CD4-positive, alpha-beta T cell treated with Interferon alpha-2 for 1 hour (primary cell): ENCODE measurements around the gene GTPBP6.
"Not testable (repeated sequence)": the region's sequence is repeated elsewhere in the genome, so short reads cannot be mapped to it uniquely, and the experiment has no call there.

Experiments used
- DNase-seq, 2 donors: peaks; one replicate each; pipeline ENCODE4 v3.0.0-alpha.2; 2020 to 2022

The GTPBP6 gene

GRCh38 chrX:351324-351641, 32.7 kb upstream of the GTPBP6 start:
- DNase-seq: not testable (repeated sequence)

DNA sequence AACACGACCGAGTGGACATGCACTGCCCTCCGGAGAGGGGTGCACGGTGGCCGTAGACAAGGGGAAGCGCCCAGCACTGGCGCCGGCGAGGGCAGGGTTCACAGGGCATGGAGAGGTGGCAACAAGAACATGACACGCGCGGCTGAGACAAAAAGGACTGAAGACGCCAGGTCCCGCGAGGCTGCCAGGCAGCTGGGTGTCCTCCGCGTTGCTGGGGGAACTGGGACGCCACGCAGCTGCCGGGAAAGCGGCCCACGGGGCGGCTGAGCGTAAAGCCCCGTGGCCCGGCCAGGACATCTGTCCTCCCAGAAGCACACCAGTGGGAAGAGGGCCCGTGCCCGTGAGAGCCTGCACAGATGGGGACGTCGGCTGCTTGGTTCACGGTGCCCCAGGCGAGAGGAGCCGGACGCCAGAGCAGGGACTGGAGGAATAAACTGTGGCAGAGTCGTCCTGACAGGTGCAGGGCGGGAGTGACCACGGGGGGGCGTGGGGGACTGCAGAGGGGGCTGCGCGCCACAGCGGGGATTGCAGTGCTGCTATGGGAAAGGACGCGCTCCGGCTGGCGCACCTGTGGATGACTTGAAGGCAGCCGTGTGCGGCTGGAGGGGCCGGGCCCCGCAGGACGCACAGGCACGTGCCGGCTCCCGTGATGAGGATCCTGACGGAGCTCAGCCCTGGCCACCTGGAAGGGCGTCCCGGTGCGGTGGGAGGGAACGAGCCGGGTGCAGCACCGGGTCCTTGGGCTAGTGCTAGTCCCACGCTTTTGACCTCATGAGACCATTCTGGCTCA, 32.1 kb upstream of the GTPBP6 start:
- DNase-seq: no peak

- no peak for DNase-seq
These were observed 31.5 kb upstream of the GTPBP6 start for GRCh38 chrX:350148-350533.

GRCh38 chrX:349702-350101, 31.1 kb upstream of the GTPBP6 start:
- DNase-seq: no peak

GRCh38 chrX:349196-349595, 30.6 kb upstream of the GTPBP6 start:
- no peak for DNase-seq

- DNase-seq: no peak
These were observed 30.0 kb upstream of the GTPBP6 start for GRCh38 chrX:348461-349117.

DNA sequence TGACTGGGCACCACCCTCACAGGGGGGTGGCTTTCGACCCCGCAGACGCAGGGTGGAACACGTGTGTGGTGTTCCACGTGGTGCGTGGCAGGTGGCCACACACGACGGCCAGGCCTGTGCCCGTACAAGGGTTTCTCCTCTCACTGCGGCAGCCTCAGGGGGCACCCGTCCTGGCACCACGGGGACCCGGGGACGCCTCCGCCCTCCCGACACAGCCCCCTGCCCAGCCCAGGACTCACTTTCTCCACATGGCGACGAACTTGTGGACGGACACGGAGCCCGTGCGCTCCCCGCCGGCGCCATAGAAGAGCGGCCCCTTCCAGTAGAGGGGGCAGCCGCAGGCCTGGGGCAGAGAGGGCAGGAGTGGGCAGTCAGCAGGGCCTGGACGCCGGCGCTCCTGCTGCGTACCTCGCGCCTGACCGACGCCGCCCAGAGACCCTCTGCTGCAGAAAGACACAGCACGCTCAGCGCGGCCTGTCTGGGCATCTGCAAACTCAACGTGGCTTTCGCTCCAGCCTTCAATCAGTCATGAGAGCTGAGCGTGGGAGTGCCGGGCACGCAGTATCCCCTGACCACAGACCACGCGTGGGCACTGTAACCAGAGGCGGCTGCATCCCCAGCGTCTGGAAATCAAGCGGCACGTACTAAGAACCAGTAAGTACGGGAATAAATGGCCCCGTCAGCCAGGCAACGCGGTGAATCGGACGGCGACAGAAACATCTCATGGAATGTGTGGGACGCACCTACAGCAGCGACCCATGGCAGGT, 28.9 kb upstream of the GTPBP6 start:
- DNase-seq: no peak

- no peak for DNase-seq
These were observed 27.6 kb upstream of the GTPBP6 start for GRCh38 chrX:346034-346813.

DNA sequence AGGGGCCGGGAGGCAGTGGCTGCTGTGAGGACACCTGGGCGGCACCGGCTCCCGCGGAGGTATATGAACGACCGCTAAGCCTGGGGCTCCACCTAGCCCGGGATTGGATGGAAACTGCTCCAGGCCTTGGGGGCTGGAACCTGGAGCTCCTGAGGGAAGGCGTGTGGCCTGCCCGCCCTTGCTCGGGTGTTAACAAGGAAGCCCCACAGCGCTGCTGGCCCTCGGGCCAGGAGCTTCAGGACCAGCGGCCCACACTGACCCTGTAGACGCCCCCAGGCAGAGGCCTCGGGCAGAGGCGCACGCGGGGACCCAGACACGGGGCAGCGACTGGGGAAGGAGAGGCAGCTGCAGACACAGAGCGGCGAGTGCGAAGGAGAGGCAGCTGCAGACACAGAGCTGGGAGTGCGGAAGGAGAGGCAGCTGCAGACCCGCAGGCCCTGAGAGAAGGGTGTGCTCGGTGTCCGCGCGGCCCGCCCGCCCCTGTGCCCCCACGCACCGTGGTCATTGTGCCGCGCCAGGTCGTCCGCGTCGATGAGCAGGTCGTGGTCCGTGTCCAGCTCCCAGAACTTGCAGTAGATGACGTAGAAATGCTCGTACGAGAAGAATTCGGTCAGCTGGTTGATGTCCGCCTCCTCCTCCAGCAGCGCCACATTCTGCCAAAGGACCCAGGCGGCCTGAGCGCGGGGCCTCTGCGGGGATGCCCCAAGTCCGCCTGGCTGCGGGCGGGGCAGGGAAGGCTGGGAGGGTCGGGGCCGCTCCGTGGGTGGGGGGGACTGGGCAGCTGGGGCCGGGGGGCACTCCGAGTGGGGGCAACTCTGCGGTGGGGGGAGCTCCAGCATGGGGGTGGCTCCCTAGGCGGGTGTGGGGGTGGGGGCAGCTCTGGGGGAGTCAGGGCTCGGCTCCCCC, 26.7 kb upstream of the GTPBP6 start:
- DNase-seq: no peak

GRCh38 chrX:344371-344901, 25.8 kb upstream of the GTPBP6 start:
- DNase-seq: peak in 1 of 2 donors; percentile 0

- DNase-seq: no peak
These were observed 23.0 kb upstream of the GTPBP6 start for GRCh38 chrX:341541-342101.

- no peak for DNase-seq
These were observed 22.2 kb upstream of the GTPBP6 start for GRCh38 chrX:340641-341423.

DNA sequence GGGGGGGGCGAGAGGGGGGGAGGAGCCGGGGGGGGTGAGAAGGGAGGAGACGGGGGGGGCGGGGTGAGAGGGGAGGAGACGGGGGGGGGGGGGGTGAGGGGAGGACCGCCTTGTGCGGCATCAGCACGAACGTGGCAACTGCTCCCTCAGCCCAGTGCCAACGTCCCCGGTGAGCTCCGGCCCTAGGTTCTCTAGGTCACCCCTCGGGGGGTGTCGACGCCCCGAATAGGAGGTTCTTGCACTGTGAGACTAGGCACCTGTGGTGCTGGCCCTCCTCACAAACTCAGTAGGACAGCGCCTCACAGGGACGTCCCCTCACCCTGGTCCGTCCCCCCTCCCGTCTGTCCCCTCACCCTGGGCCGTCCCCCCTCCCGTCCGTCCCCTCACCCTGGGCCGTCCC, 21.5 kb upstream of the GTPBP6 start:
- DNase-seq: no peak

DNA sequence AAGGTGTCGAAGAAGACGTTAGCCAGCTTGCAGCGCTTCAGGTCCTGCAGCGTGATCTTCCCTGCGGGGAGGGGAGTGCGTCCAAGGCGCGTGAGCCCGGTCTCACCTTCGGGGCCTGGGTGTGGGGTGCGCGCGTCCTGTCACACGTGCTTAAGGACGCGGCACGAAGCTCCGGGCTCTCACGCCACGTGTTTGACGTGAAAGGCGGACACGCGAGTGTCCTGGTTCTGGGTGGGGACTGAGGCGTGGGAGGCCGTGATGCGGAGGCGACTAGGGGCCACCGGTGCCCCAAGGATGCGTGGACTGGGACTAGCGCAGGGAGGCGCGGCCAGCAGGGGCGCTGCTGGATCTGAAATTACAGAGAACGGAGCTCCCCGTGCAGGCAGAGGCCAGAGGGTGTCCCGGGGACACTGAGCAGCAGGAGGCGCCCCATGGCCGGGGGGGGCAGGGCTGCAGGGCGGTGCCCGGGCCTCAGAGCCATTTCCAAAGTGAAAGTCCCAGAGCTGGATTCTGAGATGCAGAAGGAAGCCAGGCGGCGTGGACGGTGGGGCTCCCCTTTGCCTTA, 20.3 kb upstream of the GTPBP6 start:
- no peak for DNase-seq

DNA sequence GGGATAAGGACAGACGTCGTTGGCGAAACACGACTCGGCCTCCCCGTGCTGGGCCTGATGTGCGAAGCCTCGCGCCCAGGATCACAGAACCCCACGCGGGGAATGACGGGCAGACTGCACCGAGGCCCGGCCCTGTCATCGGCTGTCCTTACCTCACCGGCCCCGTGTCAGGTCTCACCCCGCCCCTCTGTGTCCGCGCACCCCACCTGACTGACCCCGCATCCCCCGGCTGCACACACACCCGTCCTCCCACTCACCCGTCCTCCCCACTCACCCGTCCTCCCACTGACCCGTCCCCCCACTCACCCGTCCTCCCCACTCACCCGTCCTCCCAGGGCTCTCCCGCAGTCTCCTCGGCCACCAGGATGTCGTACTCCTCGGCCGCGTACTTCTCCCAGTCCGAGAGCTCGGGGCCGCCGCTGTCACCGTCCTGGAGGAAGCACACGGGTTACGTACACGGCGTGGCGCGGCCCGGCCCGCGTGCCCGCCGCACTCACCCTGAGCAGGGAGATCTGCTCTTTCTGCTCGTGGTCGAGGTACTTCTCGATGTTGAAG, 19.8 kb upstream of the GTPBP6 start:
- no peak for DNase-seq

DNA sequence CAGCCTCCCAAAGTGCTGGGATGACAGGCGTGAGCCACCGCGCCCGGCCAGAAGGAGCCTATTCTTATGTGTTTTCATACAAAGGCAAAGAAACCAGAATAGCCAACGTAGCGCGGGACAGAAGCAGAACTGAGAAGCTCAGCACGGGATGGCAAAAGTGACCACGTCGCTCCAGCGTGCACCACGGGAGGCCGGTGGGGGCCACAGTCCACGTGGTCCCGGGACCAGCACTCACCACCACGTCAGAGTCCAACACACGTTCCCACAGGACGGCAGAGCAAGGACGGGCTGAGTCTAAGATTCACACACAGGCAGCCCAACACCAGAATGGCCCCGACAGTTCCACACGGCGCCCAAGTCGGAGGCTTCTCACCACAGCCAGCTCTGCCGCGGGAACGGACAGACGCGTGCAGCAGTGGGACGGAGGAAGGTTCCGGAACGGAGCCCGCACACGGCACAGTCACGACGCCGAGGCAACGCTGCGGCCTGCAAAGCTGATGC, 18.8 kb upstream of the GTPBP6 start:
- no peak for DNase-seq

GRCh38 chrX:336227-336626, 17.6 kb upstream of the GTPBP6 start:
- no peak for DNase-seq

GRCh38 chrX:335758-336155, 17.2 kb upstream of the GTPBP6 start:
- DNase-seq: no peak

DNA sequence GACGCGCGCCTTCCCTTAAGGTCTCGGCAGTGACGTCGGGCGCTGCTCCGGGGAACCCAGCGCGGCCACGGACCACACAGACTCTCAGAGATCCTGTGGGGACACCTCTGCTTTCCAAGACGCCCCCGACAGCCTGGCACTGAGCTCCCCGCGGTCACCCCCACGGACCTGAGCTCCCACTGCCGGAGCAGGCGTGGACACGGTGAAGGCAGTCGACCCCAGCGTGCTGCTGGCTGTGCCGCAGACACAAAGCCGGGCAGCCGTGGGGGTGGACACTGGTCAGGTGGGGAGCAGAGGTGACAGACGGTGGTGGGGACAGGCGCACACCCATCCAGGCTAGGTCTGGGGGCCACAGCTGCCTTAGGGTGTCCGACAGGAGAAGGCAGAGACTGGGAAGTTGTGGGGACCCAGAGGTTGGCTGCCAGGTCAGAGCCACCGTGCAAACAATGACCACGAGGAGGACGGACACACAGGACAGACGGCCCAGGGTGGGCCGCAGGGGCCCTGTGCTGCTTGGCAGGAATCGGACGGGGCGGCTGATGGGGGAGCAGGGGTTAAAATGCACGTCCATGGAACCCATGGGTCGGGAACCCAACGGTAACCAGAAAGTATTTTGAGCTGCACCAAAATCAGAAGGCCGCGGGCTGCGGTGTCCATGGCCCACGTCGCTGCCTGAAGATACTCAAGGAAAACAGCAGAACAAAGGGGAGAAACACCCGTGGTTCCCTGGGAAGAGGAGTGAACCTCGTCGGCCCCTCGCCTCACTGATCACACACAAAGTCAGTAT, 16.6 kb upstream of the GTPBP6 start:
- DNase-seq: no peak
